A673 (cell line): Measurements from ENCODE around the gene CSNK1G3.

Source experiments
- CTCF ChIP-seq: fragments of 300-800, 200-600 bp; sonication (generic); conservative IDR thresholded peaks from 2 replicates; pipeline ENCODE4 v1.5.1; 2017; ENCODE audit warnings: low read depth, mild to moderate bottlenecking, antibody characterized with exemption, low read length, moderate library complexity, mixed read lengths
- EZH2 ChIP-seq: fragments of 200-600 bp; sonication (generic); IDR thresholded peaks from 2 replicates; pipeline ENCODE4 v1.6.1; 2017; ENCODE audit warnings: borderline replicate concordance, low read depth, mild to moderate bottlenecking, mixed read lengths, antibody characterized with exemption, low read length; ENCODE audit not compliant: poor library complexity, severe bottlenecking

- TF ChIP-seq EZH2 (no peak), CTCF (no peak)
Observed at GRCh38 chr5:123558762-123559433, 46.9 kb downstream of the CSNK1G3 start.
